K562 (cell line): Measurements from ENCODE around the gene SPTLC1. TPM values are rescaled to one million over a fixed set of nuclear protein-coding genes. Genes with fewer than 3 reads are reported as not detected.
A peak's percentile ranks its signal among the peaks of the same experiment; 100 is the strongest.

Source experiments
- BRD9 ChIP-seq: fragments of 450-650 bp; IDR thresholded peaks from 2 replicates; pipeline ENCODE4 v1.6.1; 2018; ENCODE audit warnings: low read depth; ENCODE audit not compliant: partially characterized antibody
- CXXC5 ChIP-seq: fragments of 250-450 bp; sonication (Bioruptor Pico); IDR thresholded peaks from 2 replicates; pipeline ENCODE4 v1.8.0; 2022; ENCODE audit warnings: inconsistent platforms, mild to moderate bottlenecking, moderate library complexity
- FOXA3 ChIP-seq, 2 experiments: fragments of 450-650 bp in 1 of 2; sonication (generic) in 1 of 2; formaldehyde crosslinking; IDR thresholded peaks in 1 of 2; conservative IDR thresholded peaks in 1 of 2; 2 replicates each; pipeline versions ENCODE4 v1.4.0 to v1.8.0; 2020 to 2022; ENCODE audit warnings: mild to moderate bottlenecking in 2 of 2, missing genetic modification reagents in 1 of 2
- FOXM1 ChIP-seq, 2 experiments: fragments of 450-650 bp in 1 of 2; sonication (generic) in 1 of 2; formaldehyde crosslinking in 1 of 2; IDR thresholded peaks; 2 replicates each; pipeline versions ENCODE4 v1.6.1 to v1.9.0; 2017 to 2022; ENCODE audit warnings: low read depth in 2 of 2, mild to moderate bottlenecking in 2 of 2, missing genetic modification reagents in 1 of 2, moderate library complexity in 1 of 2
- HDAC1 ChIP-seq, 2 experiments: fragments of 450-650 bp; IDR thresholded peaks; 2 replicates each; pipeline ENCODE4 v1.6.1; 2016 to 2017; ENCODE audit warnings: inconsistent platforms in 1 of 2, mild to moderate bottlenecking in 1 of 2, moderate library complexity in 1 of 2
- HNRNPK ChIP-seq: fragments of 200-400 bp; formaldehyde crosslinking; IDR thresholded peaks from one replicate; pipeline ENCODE4 v1.6.1; 2018; ENCODE audit warnings: mild to moderate bottlenecking, low read depth, low read length; ENCODE audit not compliant: poor library complexity, severe bottlenecking
- JUND ChIP-seq, 2 experiments: IDR thresholded peaks; 2 replicates in 1 of 2; 3 replicates in 1 of 2; pipeline ENCODE4 v1.6.1; 2011; ENCODE audit warnings: borderline replicate concordance in 2 of 2, low read depth in 2 of 2, low read length in 2 of 2, improper control_type of control experiment in 1 of 2, missing biosample characterization in 1 of 2, missing genetic modification characterization in 1 of 2, missing genetic modification reagents in 1 of 2
- NR2C2 ChIP-seq, 2 experiments: fragments of 200-800 bp in 1 of 2; sonication (Bioruptor generic) in 1 of 2; sonication (generic) in 1 of 2; formaldehyde crosslinking in 1 of 2; IDR thresholded peaks; 2 replicates each; pipeline versions ENCODE4 v1.6.1 to v1.8.0; 2016 to 2022; ENCODE audit warnings: mild to moderate bottlenecking in 1 of 2, missing compliant biosample characterization in 1 of 2, missing genetic modification characterization in 1 of 2, missing genetic modification reagents in 1 of 2
- OTX1 ChIP-seq: fragments of 450-650 bp; formaldehyde crosslinking; IDR thresholded peaks from 2 replicates; pipeline ENCODE4 v1.4.0; 2022; ENCODE audit warnings: mild to moderate bottlenecking
- TBL1XR1 ChIP-seq, 2 experiments: IDR thresholded peaks; 2 replicates each; pipeline ENCODE4 v1.6.1; 2012; ENCODE audit warnings: improper control_type of control experiment in 2 of 2, low read length in 2 of 2, mild to moderate bottlenecking in 1 of 2
- TCF7 ChIP-seq: sonication (generic); IDR thresholded peaks from 2 replicates; pipeline ENCODE4 v1.6.1; 2016; ENCODE audit warnings: antibody characterized with exemption, borderline replicate concordance
- ZNF12 ChIP-seq: sonication (generic); formaldehyde crosslinking; IDR thresholded peaks from 2 replicates; pipeline ENCODE4 v1.4.0; 2020; ENCODE audit warnings: mild to moderate bottlenecking, missing genetic modification reagents
- ZNF318 ChIP-seq, 2 experiments: fragments of 450-650 bp; IDR thresholded peaks; 2 replicates each; pipeline ENCODE4 v1.6.1; 2016; ENCODE audit warnings: mild to moderate bottlenecking in 2 of 2, borderline replicate concordance in 1 of 2, low read depth in 1 of 2, moderate library complexity in 1 of 2
- ZZZ3 ChIP-seq: fragments of 450-650 bp; IDR thresholded peaks from 2 replicates; pipeline ENCODE4 v1.6.1; 2016; ENCODE audit warnings: antibody characterized with exemption, mild to moderate bottlenecking, moderate library complexity
- polyA plus RNA-seq, 8 experiments: library from polyadenylated mRNA; depleted of rRNA in 4 of 8; stranded (reverse) in 5 of 8; unstranded in 3 of 8; fragments of >200 nt; fragmentation: Nextera tagmentation in 2 of 8; fragmentation: Illumina TruSeq in 1 of 8; extraction: Ambion mirVana in 2 of 8; extraction: Trizol in 1 of 8; gene quantifications; 2 replicates each; pipeline versions ENCODE4 v1.2.1 to v1.2.3, GENCODE V29; 2011 to 2014; ENCODE audit warnings: inconsistent platforms in 1 of 8, missing spikeins in 1 of 8
- total RNA-seq, 7 experiments: library from RNA; depleted of rRNA in 6 of 7; stranded (reverse); fragments of >200 nt in 6 of 7; fragmentation: Illumina TruSeq in 2 of 7; extraction: Trizol in 2 of 7; gene quantifications; 2 replicates each; pipeline versions ENCODE4 v1.2.1 to v1.2.3, GENCODE V29; 2011 to 2021; ENCODE audit warnings: low replicate concordance in 1 of 7

The SPTLC1 gene
- total and polyA plus RNA-seq, 9 of the 15 experiments (the other 6 are each of a cell fraction or from before 2014, with no cell fraction given) = 58.8 to 125 (median 84.5) TPM

GRCh38 chr9:92115071-92115858, at the start of gene SPTLC1 (continued):
- TF ChIP-seq NR2C2 (CRISPR knock-in tag; IDR thresholded peaks at IDR 0.05) (peak; percentile 75; the same call in 1 of the 2 replicates), NR2C2 (tag; IDR thresholded peaks at IDR 0.05) (peak; percentile 89), BRD9 (peak; percentile 24), HNRNPK (no peak), OTX1 (CRISPR knock-in tag) (0 out of 2 replicates have a peak, but pooled peaks have one; percentile 43), CXXC5 (CRISPR knock-in tag) (peak; percentile 93), ZNF318 (IDR thresholded peaks at IDR 0.05; ENCODE audit: borderline replicate concordance in 1 of 2, low read depth in 1 of 2) (peak in 1 of 2 experiments; percentile 10; a peak in 1 of 4 replicates), TCF7 (no peak), FOXA3 (CRISPR knock-in tag; conservative IDR thresholded peaks at IDR 0.05 in 1 of 2, IDR thresholded peaks at IDR 0.05 in 1 of 2) (peak in 1 of 2 experiments; percentile 79; a peak in 2 of 4 replicates), FOXM1 (IDR thresholded peaks at IDR 0.05; ENCODE audit: low read depth) (no peak), FOXM1 (CRISPR knock-in tag; IDR thresholded peaks at IDR 0.05; ENCODE audit: low read depth) (no peak), JUND (IDR thresholded peaks at IDR 0.05; ENCODE audit: borderline replicate concordance, low read depth, low read length) (peak; percentile 36; the same call in 1 of the 2 replicates), JUND (tag; IDR thresholded peaks at IDR 0.05; ENCODE audit: borderline replicate concordance, low read depth, low read length) (peak; percentile 35; the same call in 1 of the 3 replicates), ZZZ3 (no peak), ZNF12 (CRISPR knock-in tag) (no peak), HDAC1 (IDR thresholded peaks at IDR 0.05) (peak in 1 of 2 experiments; percentile 94; a peak in 2 of 4 replicates), TBL1XR1 (IDR thresholded peaks at IDR 0.05; ENCODE audit: low read length in 2 of 2) (peak; percentile 37 to 92; a peak in 2 of 4 replicates)
